Keratinocyte (primary cell): Measurements from ENCODE around the gene KCNQ1OT1.

ENCODE experiments used
- EZH2 ChIP-seq: IDR thresholded peaks from one replicate; pipeline ENCODE4 v1.6.1; 2012; ENCODE audit warnings: inconsistent platforms, mild to moderate bottlenecking, low read length, moderate library complexity
- TF ChIP-seq, protein P1 (sequence below), 3 experiments: IDR thresholded peaks in 1 of 3; conservative IDR thresholded peaks in 1 of 3; optimal IDR thresholded peaks in 1 of 3; 2 replicates in 2 of 3; 3 replicates in 1 of 3; pipeline versions ENCODE3 to v1.5.1; 2011; ENCODE audit warnings: low read length in 3 of 3, mild to moderate bottlenecking in 3 of 3, moderate library complexity in 2 of 3, control low read depth in 1 of 3, inconsistent platforms in 1 of 3; ENCODE audit not compliant: insufficient read depth in 2 of 3; ENCODE audit errors: extremely low read depth in 1 of 3

DNA sequence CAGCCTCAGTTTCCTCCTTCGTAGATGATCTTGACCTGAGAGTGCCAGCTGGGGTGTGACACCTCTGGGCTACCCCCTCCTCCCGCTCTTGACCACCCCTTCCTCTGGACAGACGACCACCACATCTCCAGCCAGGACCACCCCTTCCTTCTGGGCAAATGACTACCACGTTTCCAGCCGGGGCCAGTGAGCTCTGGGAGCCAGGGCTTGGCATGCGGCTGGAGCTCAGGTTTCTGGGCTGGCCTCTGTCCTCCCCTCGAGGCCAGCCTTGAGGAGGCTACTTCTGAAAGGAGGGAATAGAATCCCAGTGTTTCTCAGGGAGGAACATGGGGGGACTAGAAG lies 120.9 kb downstream of the KCNQ1OT1 start:
- TF ChIP-seq, protein P1, sequence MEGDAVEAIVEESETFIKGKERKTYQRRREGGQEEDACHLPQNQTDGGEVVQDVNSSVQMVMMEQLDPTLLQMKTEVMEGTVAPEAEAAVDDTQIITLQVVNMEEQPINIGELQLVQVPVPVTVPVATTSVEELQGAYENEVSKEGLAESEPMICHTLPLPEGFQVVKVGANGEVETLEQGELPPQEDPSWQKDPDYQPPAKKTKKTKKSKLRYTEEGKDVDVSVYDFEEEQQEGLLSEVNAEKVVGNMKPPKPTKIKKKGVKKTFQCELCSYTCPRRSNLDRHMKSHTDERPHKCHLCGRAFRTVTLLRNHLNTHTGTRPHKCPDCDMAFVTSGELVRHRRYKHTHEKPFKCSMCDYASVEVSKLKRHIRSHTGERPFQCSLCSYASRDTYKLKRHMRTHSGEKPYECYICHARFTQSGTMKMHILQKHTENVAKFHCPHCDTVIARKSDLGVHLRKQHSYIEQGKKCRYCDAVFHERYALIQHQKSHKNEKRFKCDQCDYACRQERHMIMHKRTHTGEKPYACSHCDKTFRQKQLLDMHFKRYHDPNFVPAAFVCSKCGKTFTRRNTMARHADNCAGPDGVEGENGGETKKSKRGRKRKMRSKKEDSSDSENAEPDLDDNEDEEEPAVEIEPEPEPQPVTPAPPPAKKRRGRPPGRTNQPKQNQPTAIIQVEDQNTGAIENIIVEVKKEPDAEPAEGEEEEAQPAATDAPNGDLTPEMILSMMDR (optimal IDR thresholded peaks at IDR 0.05 in 1 of 3, IDR thresholded peaks at IDR 0.05 in 1 of 3, conservative IDR thresholded peaks at IDR 0.05 in 1 of 3; ENCODE audit: extremely low read depth in 1 of 3, insufficient read depth in 2 of 3, low read length in 3 of 3): no peak
- no peak for TF ChIP-seq EZH2
